GM18951 (cell line): ENCODE results near the gene SHISA9.

Experiments
- POLR2A ChIP-seq: IDR thresholded peaks from 4 replicates; pipeline ENCODE4 v1.6.1; 2011; ENCODE audit warnings: mild to moderate bottlenecking; ENCODE audit not compliant: insufficient read length, insufficient read depth; ENCODE audit errors: extremely low read depth
- in situ Hi-C: fragments of 300-500 bp; cut with MboI; formaldehyde crosslinking; loops from one replicate; pipeline ENCODE4 v1.12.0; 2022; ENCODE audit warnings: low sequenced_read_pairs, mixed read lengths, inconsistent platforms; ENCODE audit not compliant: unreplicated experiment

The SHISA9 gene

GRCh38 chr16:13123991-13124390 is 222.6 kb downstream of the SHISA9 start:
- TF ChIP-seq POLR2A, result no peak
- in situ Hi-C loops, result no loop called here

- in situ Hi-C loops, result no loop called here
- no peak for TF ChIP-seq POLR2A
These were observed 225.7 kb downstream of the SHISA9 start for GRCh38 chr16:13127144-13127543.

DNA sequence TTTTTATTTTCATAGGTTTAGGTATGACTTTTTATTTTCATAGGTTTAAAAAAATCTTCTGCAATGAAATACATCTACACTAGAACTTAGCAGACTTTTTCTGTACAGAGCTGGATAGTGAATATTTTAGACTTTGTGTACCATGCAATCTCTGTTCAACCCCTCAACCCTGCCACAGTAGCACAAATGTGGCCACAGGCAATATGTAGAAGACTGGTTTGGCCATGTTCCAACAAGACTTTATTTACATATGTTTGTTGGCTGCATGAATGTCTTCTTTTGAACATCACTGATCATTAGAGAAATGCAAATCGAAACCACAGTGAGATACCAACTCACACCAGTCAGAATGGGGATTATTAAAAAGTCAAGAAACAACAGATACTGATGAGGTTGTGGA is 229.2 kb downstream of the SHISA9 start:
- TF ChIP-seq POLR2A, result no peak
- in situ Hi-C loops, result no loop called here

- in situ Hi-C loops, result no loop called here
- TF ChIP-seq POLR2A, result no peak
These were observed 233.4 kb downstream of the SHISA9 start for GRCh38 chr16:13134836-13135235.

- in situ Hi-C loops, result no loop called here
These were observed 235.5 kb downstream of the SHISA9 start for GRCh38 chr16:13136901-13137300.

DNA sequence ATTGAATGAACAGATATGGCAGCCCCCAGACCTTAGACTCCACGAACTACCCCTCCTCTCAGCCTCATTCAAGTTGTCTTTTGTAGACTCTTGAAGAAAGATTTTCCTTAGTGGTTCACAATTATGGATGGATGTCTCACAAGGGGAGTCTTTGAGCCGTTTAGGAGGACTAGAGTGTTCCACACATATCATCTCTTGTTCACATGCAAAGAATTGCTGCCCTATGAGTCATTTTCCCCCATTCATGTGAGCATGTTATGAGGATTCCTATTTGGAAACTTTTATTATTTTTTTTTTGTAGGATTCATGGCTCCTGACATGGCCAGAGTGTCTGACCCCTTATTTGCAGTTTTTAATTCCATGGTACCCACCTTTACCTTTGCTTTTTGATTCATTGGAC is 237.1 kb downstream of the SHISA9 start:
- in situ Hi-C loops, result no loop called here
- no peak for TF ChIP-seq POLR2A

More at GRCh38 chr16:13136901-13137300, 235.5 kb downstream of the SHISA9 start:
- no peak for TF ChIP-seq POLR2A

GRCh38 chr16:13139661-13140241 is 238.4 kb downstream of the SHISA9 start:
- TF ChIP-seq POLR2A, result no peak
- in situ Hi-C loops, result no loop called here

DNA sequence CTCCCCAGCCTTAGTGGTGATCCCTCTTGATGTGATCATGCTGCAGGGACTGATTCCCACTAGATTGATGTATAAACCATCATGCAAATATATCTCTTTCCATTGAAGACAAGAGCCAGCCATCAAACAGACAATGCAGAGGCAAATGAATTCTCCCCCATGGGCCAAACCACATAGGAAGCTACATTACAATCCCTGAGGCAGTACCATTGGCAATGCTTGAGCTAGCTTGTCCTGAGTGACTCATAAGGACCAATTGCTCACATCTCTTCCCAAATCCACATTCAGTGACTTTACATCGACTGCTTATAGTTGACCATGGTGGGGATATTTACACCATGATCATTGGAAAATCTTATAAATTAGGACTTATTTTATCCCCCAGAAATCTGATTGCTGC is 242.2 kb downstream of the SHISA9 start:
- no peak for TF ChIP-seq POLR2A
- in situ Hi-C loops, result no loop called here

GRCh38 chr16:13146829-13147228 is 245.4 kb downstream of the SHISA9 start:
- in situ Hi-C loops, result no loop called here
- TF ChIP-seq POLR2A, result no peak

GRCh38 chr16:13148294-13148693 is 246.9 kb downstream of the SHISA9 start:
- in situ Hi-C loops, result no loop called here
- TF ChIP-seq POLR2A, result no peak

GRCh38 chr16:13148836-13149235 is 247.4 kb downstream of the SHISA9 start:
- TF ChIP-seq POLR2A, result no peak
- in situ Hi-C loops, result no loop called here

- in situ Hi-C loops, result no loop called here
- TF ChIP-seq POLR2A, result no peak
These were observed 248.9 kb downstream of the SHISA9 start for GRCh38 chr16:13150181-13150885.

- in situ Hi-C loops, result no loop called here
- TF ChIP-seq POLR2A, result no peak
These were observed 252.3 kb downstream of the SHISA9 start for GRCh38 chr16:13153696-13154095.

DNA sequence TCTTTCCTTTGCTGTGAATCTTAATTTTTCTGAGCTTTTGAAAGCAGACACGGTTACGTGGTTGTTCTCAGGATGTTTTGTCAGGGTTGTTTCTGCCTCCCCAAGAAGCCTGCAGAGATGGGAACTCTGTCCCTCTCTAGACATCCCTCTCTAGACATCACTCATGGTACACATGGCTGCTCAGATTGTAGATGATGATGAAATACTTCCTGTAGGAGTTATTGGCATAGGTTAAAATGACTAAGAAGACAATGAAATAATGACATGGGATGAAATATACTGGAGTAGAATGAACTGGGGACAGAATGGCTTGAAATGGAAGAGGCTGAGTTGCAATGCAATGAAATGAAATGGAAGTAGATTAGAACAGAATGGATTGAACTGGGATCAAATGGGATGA is 253.4 kb downstream of the SHISA9 start:
- in situ Hi-C loops, result no loop called here
- no peak for TF ChIP-seq POLR2A
